Hematopoietic multipotent progenitor cell treated with erythropoietin and hydrocortisone succinate and interleukin-3 and kit ligand, for 4 days (in vitro differentiated cells): ENCODE measurements around the gene LRRC17.

Source experiments
- DNase-seq: peaks from one replicate; pipeline ENCODE4 v3.0.0-alpha.2; 2015

Gene LRRC17

DNA sequence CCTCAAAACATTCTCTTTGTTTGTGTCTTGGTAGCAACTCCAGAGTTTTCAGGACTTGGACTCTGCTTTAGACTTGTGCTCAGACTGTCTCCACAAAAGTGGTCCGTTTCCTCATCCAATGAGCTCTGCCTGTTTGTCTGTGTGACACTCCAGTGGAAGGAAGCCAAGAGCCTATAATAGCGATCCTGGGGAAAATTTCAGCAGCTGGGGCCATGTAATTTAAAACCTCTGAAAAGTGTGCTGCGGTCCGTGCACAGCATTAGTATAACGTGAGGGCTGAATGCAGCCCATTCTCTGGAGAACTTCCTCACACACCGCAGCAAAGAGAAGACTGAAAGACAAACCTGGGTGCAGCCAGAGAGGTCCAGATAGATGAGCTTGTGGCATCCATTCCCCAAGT, at the start of gene LRRC17:
TSS of gene LRRC17 (plus strand) at position 259 of the 400 bp plus-strand sequence. CDS start 20,914 bp downstream, outside the sequence.
- peak; percentile 33 for DNase-seq

DNA sequence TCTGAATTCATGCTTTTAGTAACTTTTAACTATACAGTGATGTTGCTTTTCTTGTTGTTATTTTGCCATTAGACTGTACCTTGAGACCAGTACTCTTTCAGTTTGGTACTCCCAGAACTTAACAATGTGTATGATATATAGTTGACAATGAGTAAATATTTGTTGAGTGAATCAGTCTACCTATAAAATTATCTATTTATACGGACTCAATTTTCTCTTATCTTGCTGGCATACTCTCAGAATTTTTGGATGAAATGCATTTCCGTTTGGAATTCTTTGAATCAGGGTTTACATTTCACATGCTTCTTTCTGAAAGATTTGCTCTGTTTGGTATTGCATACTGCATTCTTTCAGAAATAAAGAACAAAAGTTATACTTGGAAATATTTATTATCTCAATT, 47.8 kb upstream of the LRRC17 start:
- no peak for DNase-seq

DNA sequence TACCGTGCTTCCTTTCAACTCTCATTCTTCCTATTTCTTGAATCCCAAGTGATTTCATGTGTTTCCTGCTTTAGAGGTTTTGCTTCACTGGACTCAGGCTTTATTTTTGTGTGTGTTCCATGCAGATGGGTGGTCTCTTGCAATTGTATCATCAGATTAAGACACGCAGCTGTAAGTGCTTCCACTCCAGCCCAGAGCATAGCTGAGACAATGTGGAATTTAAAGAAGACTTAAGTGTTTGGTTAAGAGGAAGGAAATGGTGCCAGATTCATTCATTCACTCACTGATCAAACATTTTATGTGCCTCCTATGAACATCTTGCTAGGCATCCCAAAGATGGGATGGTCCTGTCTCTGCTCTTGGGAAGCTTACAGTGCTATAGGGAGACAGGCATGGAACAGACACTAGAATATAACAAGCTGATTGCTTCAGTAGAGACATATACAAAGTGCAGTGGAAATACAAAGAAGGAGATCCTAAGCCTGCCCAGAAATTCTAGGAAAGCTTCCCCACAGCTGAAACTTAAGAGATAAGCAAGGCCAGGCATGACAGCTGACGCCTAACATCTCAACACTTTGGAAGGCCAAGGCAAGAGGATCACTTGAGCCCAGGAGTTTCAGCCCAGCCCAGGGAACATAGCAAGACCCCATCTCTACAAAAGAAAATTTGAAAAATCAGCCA, 46.1 kb upstream of the LRRC17 start:
- DNase-seq, result no peak

- DNase-seq, result no peak
Measured at GRCh38 chr7:102869195-102869594, 43.6 kb upstream of the LRRC17 start.

- no peak for DNase-seq
Measured at GRCh38 chr7:102872460-102872859, 40.3 kb upstream of the LRRC17 start.

- DNase-seq, result no peak
Measured at GRCh38 chr7:102873470-102874165, 39.2 kb upstream of the LRRC17 start.

DNA sequence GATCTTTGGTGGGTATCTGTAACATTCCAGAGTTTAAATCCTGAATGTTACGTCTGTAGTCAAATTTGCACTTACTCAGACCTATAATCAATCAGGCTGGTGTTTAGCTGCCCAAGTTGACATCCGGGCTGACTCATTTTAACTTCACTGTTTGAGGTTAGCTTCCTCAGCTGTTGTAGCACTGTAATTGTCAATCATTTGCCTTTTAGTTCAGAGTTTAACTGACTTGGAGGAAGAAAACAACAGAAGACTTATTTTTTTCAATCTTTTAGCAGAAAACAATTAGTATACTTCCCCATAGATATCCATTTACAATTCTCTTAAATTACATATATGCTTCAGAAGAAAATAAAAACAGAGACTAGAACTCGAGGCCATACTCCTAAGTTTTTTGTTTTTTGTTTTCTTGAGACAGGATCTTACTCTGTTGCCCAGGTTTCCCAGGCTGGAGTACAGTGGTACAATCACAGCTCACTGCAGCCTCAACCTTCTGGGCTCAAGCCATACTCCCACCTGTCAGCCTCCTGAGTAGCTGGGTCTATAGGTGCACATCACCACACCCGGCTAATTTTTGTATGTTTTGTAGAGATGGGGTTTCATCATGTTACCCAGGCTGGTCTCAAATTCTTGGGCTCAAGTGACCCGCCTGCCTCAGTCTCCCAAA, 38.5 kb upstream of the LRRC17 start:
- peak; percentile 75 for DNase-seq

- DNase-seq, result no peak
Measured at GRCh38 chr7:102874966-102875365, 37.8 kb upstream of the LRRC17 start.

DNA sequence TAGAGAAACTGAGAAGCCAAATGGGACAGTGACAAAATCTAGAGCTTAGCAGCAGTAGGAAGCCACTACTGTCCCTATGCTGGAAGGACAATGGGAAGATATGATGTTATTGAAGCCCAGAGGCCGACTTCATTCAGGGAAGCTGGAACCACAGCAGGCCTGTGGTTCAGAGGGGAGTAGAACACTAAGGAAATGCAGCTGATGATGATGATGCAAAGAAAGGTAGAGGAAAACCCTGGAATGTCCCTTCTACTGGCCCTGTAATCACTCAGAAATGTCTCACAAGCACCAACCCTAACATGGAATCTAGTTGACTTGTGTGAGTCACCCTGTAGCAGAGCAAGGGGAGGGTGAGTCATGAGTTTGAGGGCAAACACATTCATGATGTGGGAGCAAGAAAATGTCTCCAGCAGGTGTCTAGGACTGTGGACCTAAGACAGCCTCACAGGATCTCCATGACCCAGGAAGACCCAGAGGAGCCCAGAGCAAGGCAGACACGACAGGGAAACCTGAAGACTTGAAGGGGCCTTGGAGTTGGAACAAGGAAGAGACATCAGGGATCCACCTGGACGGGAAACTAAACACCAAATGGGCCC, 37.0 kb upstream of the LRRC17 start:
- peak; percentile 18 for DNase-seq

GRCh38 chr7:102883098-102883860, 29.5 kb upstream of the LRRC17 start:
- DNase-seq, result peak; percentile 34

DNA sequence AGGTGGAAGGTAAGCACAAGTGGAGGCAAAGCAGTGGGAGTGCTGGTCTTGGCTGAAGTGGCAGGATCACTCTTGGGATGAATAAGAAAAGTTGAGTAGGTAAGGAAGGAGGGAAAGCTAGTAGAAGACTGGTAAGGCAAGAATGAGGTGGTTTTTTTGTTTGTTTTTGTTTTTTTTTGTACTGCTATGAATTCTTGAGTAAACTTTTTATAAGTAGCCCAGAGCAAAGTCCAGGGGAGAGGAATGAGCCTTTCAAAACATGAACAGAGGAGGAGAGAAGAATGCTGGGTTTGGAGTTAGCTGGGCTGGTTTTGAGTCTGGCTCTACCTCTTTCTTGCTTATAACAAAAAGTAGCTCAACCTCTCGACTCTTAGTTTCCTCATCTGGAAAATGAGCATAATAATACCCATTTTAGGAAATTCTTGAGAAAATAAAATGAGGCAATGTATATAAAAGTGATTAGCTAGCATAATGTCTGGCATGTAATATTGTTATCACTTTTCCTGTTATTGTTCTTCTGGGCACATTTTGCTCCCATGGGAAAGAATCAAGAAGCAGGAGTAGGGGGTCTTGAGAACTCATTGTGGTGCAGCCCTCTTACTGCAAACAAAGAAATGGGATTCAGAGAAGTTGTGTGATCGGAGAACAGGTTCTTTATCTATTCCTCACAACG, 24.1 kb upstream of the LRRC17 start:
- DNase-seq, result no peak

DNA sequence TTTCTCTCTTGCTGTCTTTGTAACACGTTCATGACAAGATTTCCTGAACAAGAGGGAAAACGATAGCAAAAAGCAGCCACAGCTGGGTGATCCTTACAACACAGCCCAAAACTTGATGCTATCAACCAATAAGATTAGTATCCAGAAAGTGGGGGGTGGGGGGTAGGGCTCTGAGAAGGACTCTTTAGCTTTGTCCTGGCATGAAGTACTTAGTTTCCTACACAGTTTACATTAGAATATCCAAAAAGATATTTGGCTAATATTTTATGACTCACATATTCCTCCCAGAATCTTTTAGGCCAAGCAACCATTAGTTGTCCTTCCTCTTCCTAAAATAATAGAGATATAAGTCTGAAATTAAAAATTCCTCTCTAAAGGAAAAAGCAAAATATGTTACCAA, 22.9 kb upstream of the LRRC17 start:
- DNase-seq, result peak; percentile 28

GRCh38 chr7:102890292-102890970, 22.4 kb upstream of the LRRC17 start:
- peak; percentile 64 for DNase-seq

GRCh38 chr7:102890971-102891692, 21.7 kb upstream of the LRRC17 start:
- no peak for DNase-seq

GRCh38 chr7:102891693-102892261, 21.0 kb upstream of the LRRC17 start:
- DNase-seq, result peak; percentile 27

GRCh38 chr7:102892631-102893278, 20.0 kb upstream of the LRRC17 start:
- DNase-seq, result peak; percentile 86

DNA sequence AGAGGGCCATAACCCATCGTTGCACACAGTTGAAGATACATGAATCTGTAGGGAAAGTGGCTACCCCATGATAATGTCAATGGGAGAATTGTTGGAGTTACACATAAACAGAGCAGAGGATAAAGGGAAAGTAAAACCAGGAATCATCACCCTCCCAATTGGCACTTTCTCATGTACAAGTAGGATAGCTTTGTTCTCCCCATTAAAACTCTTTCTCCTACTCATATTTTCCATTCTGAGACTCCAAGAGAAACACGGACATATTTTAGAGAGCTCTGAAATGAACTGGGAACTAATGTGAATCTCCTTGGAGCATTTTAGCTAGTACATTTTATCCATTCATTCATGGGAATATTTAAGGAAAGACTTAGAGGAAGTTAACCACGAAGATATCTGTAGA, 17.2 kb upstream of the LRRC17 start:
- no peak for DNase-seq

- DNase-seq, result no peak
Measured at GRCh38 chr7:102896585-102896984, 16.2 kb upstream of the LRRC17 start.

DNA sequence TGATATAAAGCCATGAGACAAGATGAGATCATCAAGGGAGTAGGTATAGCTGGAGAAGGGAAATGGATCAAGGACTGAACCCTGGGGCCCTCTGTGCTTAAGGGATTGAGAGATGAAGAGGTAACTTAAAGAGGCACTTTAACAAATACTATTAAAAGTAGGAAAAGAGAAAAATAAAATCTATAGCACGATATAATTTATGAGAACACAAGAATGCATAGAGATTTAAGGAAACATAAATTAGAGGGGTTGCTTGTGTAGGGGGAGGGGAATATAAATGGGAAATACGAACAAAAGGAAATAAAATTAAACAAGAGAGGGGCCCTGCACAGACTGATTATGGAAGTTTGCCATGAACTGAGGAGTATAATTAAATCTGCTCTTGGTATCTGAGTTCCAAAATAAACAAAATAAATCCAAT, 15.6 kb upstream of the LRRC17 start:
- DNase-seq, result no peak
